22Rv1 (cell line): ENCODE measurements around the gene C2orf76.

Experiments used
- ZFX ChIP-seq: fragments of 450-650 bp; IDR thresholded peaks from 2 replicates; pipeline ENCODE4 v1.6.1; 2017; ENCODE audit warnings: antibody characterized with exemption, borderline replicate concordance
- TF ChIP-seq, protein P1 (sequence below): fragments of 450-650 bp; IDR thresholded peaks from 2 replicates; pipeline ENCODE4 v1.5.1; 2017; ENCODE audit warnings: mild to moderate bottlenecking

DNA sequence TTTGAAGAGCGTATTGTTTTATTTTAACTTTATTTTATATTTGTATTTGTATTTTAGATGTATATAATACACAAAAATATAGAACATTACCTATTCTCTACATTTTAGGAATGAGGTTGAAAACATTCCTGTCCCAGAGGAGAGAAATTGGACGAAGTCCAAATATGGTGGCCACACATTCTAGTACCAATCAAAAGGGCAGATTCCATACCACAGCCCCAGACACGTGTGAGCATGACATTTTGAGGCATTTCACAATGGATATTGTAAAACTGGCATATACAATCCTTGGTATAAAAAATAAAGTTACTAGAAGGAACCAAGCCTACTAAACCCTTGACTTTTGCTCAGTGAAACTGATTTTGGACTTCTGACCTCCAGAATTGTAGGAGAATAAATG lies 50.6 kb downstream of the C2orf76 start:
- TF ChIP-seq, protein P1, sequence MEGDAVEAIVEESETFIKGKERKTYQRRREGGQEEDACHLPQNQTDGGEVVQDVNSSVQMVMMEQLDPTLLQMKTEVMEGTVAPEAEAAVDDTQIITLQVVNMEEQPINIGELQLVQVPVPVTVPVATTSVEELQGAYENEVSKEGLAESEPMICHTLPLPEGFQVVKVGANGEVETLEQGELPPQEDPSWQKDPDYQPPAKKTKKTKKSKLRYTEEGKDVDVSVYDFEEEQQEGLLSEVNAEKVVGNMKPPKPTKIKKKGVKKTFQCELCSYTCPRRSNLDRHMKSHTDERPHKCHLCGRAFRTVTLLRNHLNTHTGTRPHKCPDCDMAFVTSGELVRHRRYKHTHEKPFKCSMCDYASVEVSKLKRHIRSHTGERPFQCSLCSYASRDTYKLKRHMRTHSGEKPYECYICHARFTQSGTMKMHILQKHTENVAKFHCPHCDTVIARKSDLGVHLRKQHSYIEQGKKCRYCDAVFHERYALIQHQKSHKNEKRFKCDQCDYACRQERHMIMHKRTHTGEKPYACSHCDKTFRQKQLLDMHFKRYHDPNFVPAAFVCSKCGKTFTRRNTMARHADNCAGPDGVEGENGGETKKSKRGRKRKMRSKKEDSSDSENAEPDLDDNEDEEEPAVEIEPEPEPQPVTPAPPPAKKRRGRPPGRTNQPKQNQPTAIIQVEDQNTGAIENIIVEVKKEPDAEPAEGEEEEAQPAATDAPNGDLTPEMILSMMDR, result no peak
- no peak for TF ChIP-seq ZFX
